Lower lobe of right lung (tissue), 2 donors: Measurements from ENCODE around the gene RHOV. TPM values are rescaled to one million over a fixed set of nuclear protein-coding genes. Genes with fewer than 3 reads are reported as not detected.

ENCODE experiments used
- ATAC-seq, 2 donors: fragments of 200-7000 bp; cut with Tn5 transposase; one replicate each; pipeline ENCODE4 v1.9.1; 2020 to 2022; ENCODE audit warnings: mild to moderate bottlenecking in 2 of 2, moderate library complexity in 2 of 2
- DNase-seq: peaks from one replicate; pipeline ENCODE4 v3.0.0-alpha.2; 2020
- H3K27ac ChIP-seq: fragments of 200-600 bp; one replicate; pipeline ENCODE4 v1.8.0; 2022
- H3K27me3 ChIP-seq: fragments of 200-600 bp; one replicate; pipeline ENCODE4 v1.8.0; 2022; ENCODE audit warnings: low read depth
- H3K36me3 ChIP-seq: fragments of 200-600 bp; one replicate; pipeline ENCODE4 v1.8.0; 2022; ENCODE audit warnings: mild to moderate bottlenecking
- H3K4me1 ChIP-seq: fragments of 200-600 bp; one replicate; pipeline ENCODE4 v1.8.0; 2022
- H3K4me3 ChIP-seq: fragments of 200-600 bp; one replicate; pipeline ENCODE4 v1.8.0; 2022; ENCODE audit warnings: mild to moderate bottlenecking
- H3K9me3 ChIP-seq: fragments of 200-600 bp; one replicate; pipeline ENCODE4 v1.8.0; 2022
- CTCF ChIP-seq: fragments of 200-600 bp; IDR thresholded peaks from one replicate; pipeline ENCODE4 v1.8.0; 2022; ENCODE audit warnings: antibody characterized with exemption, mild to moderate bottlenecking
- intact Hi-C: fragments of 100-400 bp; cut with DNase I; formaldehyde crosslinking; loops from one replicate; pipeline ENCODE4 v1.11.0; 2022
- total RNA-seq: library from RNA; stranded (reverse); fragmentation: NEBNext Ultra II Directional; extraction: Animal tissue kit (Norgen Biotek cat#: 25700); gene quantifications from one replicate; pipeline ENCODE4 v1.2.1, GENCODE V29; 2021
- donor health status: DM: no; HTN: yes; CAD: no; lungs with severe emphysema.

The RHOV gene
- total RNA-seq, 1 donor from 2014 or later = 1.5 TPM

- intact Hi-C loops = no loop called here
- Histone ChIP-seq H3K9me3 (no peaks in the 10 kb centered on the region), H3K36me3 (peaks cover 59% of the 10 kb centered on the region), H3K4me1 (peaks cover 18% of the 10 kb centered on the region), H3K4me3 (no peak overlapping the region), H3K27ac (no peak overlapping the region), H3K27me3 (no peaks in the 10 kb centered on the region)
- DNase-seq (no peak), ATAC-seq (no peak)
- no peak for TF ChIP-seq CTCF
Observed at GRCh38 chr15:40854161-40854560, 19.9 kb downstream of the RHOV start.

- DNase-seq = no peak
- Histone ChIP-seq H3K36me3 (peaks cover 59% of the 10 kb centered on the region), H3K27me3 (no peaks in the 10 kb centered on the region), H3K4me3 (no peak overlapping the region), H3K4me1 (peaks cover 16% of the 10 kb centered on the region), H3K9me3 (no peaks in the 10 kb centered on the region), H3K27ac (no peak overlapping the region)
- ATAC-seq = no peak
- no peak for TF ChIP-seq CTCF
- intact Hi-C loops = no loop called here
Observed at GRCh38 chr15:40853241-40853890, 20.7 kb downstream of the RHOV start.

GRCh38 chr15:40852529-40852928, 21.5 kb downstream of the RHOV start:
- no peak overlapping the region for H3K27ac ChIP-seq
- H3K4me1 ChIP-seq = peaks cover 18% of the 10 kb centered on the region
- H3K4me3 ChIP-seq = no peak overlapping the region
- no peak for TF ChIP-seq CTCF
- intact Hi-C loops = no loop called here
- no peak for DNase-seq
- no peaks in the 10 kb centered on the region for H3K27me3 ChIP-seq
- no peak for ATAC-seq
- H3K36me3 ChIP-seq = peaks cover 59% of the 10 kb centered on the region
- no peaks in the 10 kb centered on the region for H3K9me3 ChIP-seq

GRCh38 chr15:40850576-40851112, 23.4 kb downstream of the RHOV start:
- Histone ChIP-seq H3K4me1 (peaks cover 28% of the 10 kb centered on the region), H3K4me3 (no peak overlapping the region), H3K27ac (no peak overlapping the region), H3K9me3 (no peaks in the 10 kb centered on the region), H3K27me3 (peaks cover 1% of the 10 kb centered on the region), H3K36me3 (peaks cover 42% of the 10 kb centered on the region)
- intact Hi-C loops = no loop called here
- ATAC-seq = no peak
- no peak for DNase-seq
- TF ChIP-seq CTCF = no peak

GRCh38 chr15:40847223-40847961, 26.6 kb downstream of the RHOV start:
- ATAC-seq = peak; percentile 76 to 89

More at GRCh38 chr15:40847223-40847961, 26.6 kb downstream of the RHOV start:
- Histone ChIP-seq H3K4me3 (peak overlapping the region; percentile 71), H3K27ac (peak overlapping the region; percentile 83), H3K27me3 (peaks cover 16% of the 10 kb centered on the region), H3K4me1 (peaks cover 45% of the 10 kb centered on the region), H3K36me3 (peaks cover 13% of the 10 kb centered on the region), H3K9me3 (no peaks in the 10 kb centered on the region)
- intact Hi-C loops = no loop called here
- TF ChIP-seq CTCF = no peak
- peak; percentile 89 for DNase-seq
